Measurements from ENCODE around the gene MYO3A. TPM values are rescaled to one million over a fixed set of nuclear protein-coding genes. Genes with fewer than 3 reads are reported as not detected.

MYO3A gene
- total and polyA plus RNA-seq, 2 donors (not counting 1 experiment from before 2014, with no cell fraction given), result not detected

DNA sequence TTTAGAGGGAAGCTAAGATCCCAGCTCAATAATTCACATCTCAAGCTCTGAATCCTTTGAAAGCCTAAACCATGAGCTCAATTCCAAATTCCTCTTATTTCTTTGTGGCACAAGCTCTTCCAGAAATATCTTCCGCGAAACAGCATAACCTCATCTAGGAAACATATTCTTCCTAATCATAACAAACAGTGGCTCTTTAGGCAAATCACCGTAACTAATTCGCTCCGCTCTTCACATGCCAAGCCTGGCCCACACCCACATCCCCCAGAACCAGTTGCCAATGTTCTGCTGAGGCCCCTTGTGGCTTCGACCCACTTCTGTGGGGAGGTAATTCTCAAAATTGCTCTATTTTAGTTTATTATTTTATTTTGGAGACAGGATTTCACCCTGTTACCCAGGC, 301.7 kb downstream of the MYO3A start:
- H3K4me3 ChIP-seq (replicated peaks in 1 of 4; ENCODE audit: control extremely low read depth in 1 of 4, insufficient read depth in 1 of 4, low read depth in 3 of 4, low read length in 4 of 4), result no peak overlapping the region
- no peak overlapping the region for H2AFZ ChIP-seq (ENCODE audit: low read length)
- no peaks in the 10 kb centered on the region for H3K9me3 ChIP-seq (ENCODE audit: control insufficient read depth, insufficient read depth, low read depth, low read length)
- H3K9ac ChIP-seq (ENCODE audit: insufficient read depth, low read length), result no peak overlapping the region
- H3K27ac ChIP-seq (ENCODE audit: insufficient read depth, low read length), result no peak overlapping the region
- no peaks in the 10 kb centered on the region for H3K79me2 ChIP-seq (ENCODE audit: control insufficient read depth, insufficient read depth, low read length)
- no peaks in the 10 kb centered on the region for H3K36me3 ChIP-seq (ENCODE audit: control insufficient read depth, insufficient read depth, low read length)
- no peaks in the 10 kb centered on the region for H3K4me1 ChIP-seq (ENCODE audit: control insufficient read depth, extremely low read depth, insufficient read depth, low read length)
- no peak overlapping the region for H3K4me2 ChIP-seq (ENCODE audit: extremely low read depth, insufficient read depth, low read length)
- no peak for DNase-seq (ENCODE audit: low read depth in 2 of 2)
- TF ChIP-seq, protein P1, sequence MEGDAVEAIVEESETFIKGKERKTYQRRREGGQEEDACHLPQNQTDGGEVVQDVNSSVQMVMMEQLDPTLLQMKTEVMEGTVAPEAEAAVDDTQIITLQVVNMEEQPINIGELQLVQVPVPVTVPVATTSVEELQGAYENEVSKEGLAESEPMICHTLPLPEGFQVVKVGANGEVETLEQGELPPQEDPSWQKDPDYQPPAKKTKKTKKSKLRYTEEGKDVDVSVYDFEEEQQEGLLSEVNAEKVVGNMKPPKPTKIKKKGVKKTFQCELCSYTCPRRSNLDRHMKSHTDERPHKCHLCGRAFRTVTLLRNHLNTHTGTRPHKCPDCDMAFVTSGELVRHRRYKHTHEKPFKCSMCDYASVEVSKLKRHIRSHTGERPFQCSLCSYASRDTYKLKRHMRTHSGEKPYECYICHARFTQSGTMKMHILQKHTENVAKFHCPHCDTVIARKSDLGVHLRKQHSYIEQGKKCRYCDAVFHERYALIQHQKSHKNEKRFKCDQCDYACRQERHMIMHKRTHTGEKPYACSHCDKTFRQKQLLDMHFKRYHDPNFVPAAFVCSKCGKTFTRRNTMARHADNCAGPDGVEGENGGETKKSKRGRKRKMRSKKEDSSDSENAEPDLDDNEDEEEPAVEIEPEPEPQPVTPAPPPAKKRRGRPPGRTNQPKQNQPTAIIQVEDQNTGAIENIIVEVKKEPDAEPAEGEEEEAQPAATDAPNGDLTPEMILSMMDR (conservative IDR thresholded peaks at IDR 0.05 in 1 of 2, IDR thresholded peaks at IDR 0.05 in 1 of 2; ENCODE audit: low read depth in 1 of 2, low read length in 2 of 2), result no peak
- TF ChIP-seq EZH2 (IDR thresholded peaks at IDR 0.05; ENCODE audit: low read length, missing control alignments), result no peak
- no peaks in the 10 kb centered on the region for H4K20me1 ChIP-seq (ENCODE audit: control insufficient read depth, extremely low read depth, insufficient read depth, low read length)
- no peaks in the 10 kb centered on the region for H3K27me3 ChIP-seq (ENCODE audit: control insufficient read depth, insufficient read depth, low read length)

DNA sequence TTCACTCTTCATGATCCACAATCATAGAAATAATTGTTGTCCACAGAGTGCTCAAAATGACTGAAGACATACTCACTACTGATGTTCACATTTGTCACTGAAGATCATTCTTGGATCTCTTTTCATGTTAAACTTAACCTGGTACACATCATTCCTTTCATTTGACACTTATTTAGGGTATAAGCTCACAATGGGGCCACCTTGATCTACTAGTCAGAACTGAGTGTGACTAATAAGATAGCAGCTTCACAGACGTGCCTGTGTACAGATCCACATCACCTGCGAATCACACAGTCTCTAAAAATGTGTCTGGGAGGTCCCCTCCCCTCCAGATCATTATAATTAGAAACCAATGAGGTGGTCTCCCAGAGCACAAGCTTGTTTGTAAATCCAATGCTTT, 304.3 kb downstream of the MYO3A start:
- Histone ChIP-seq H3K27ac (ENCODE audit: insufficient read depth, low read length) (no peak overlapping the region), H3K9ac (ENCODE audit: insufficient read depth, low read length) (no peak overlapping the region), H3K4me3 (replicated peaks in 1 of 4; ENCODE audit: control extremely low read depth in 1 of 4, insufficient read depth in 1 of 4, low read depth in 3 of 4, low read length in 4 of 4) (no peak overlapping the region), H4K20me1 (ENCODE audit: control insufficient read depth, extremely low read depth, insufficient read depth, low read length) (no peaks in the 10 kb centered on the region), H3K79me2 (ENCODE audit: control insufficient read depth, insufficient read depth, low read length) (no peaks in the 10 kb centered on the region), H3K36me3 (ENCODE audit: control insufficient read depth, insufficient read depth, low read length) (no peaks in the 10 kb centered on the region), H3K27me3 (ENCODE audit: control insufficient read depth, insufficient read depth, low read length) (no peaks in the 10 kb centered on the region), H3K4me2 (ENCODE audit: extremely low read depth, insufficient read depth, low read length) (no peak overlapping the region), H3K9me3 (ENCODE audit: control insufficient read depth, insufficient read depth, low read depth, low read length) (no peaks in the 10 kb centered on the region), H2AFZ (ENCODE audit: low read length) (no peak overlapping the region), H3K4me1 (ENCODE audit: control insufficient read depth, extremely low read depth, insufficient read depth, low read length) (no peaks in the 10 kb centered on the region)
- no peak for DNase-seq (ENCODE audit: low read depth in 2 of 2)
- TF ChIP-seq, protein P1 (conservative IDR thresholded peaks at IDR 0.05 in 1 of 2, IDR thresholded peaks at IDR 0.05 in 1 of 2; ENCODE audit: low read depth in 1 of 2, low read length in 2 of 2), result no peak
- no peak for TF ChIP-seq EZH2 (IDR thresholded peaks at IDR 0.05; ENCODE audit: low read length, missing control alignments)

DNA sequence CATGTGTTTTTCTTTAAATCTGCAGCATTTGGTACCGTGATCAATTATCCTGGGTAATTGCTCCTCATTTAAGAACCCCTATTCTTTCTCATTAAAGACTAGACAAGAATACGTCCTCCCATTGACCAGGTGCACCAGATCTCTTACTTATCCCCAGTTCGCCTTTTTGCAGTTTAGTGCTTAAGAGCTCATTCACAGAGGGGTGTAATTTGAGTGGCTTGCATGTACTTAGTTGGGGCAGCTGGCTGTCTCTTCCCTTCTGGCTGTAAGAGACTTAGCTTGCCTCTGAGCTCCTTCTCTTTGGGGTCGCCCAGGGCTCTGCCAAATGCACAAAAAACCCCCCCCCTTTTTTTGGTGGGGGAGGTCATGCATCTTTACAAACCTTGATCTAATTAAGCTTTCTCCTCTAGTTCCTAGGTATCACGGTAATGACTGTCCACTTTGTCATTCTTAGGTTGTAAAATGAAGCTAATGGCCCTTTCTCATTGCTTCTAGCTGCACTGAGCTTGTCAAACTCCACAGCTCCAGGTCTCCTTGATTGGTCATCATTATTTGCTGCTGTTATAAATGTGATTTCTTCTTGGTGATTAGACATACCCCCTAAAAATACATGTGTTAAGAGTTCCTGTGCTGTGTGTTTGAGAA, 308.8 kb downstream of the MYO3A start:
- Histone ChIP-seq H3K36me3 (ENCODE audit: control insufficient read depth, insufficient read depth, low read length) (no peaks in the 10 kb centered on the region), H3K27me3 (ENCODE audit: control insufficient read depth, insufficient read depth, low read length) (no peaks in the 10 kb centered on the region), H2AFZ (ENCODE audit: low read length) (no peak overlapping the region), H3K4me3 (replicated peaks in 1 of 4; ENCODE audit: control extremely low read depth in 1 of 4, insufficient read depth in 1 of 4, low read depth in 3 of 4, low read length in 4 of 4) (no peak overlapping the region), H3K27ac (ENCODE audit: insufficient read depth, low read length) (no peak overlapping the region), H4K20me1 (ENCODE audit: control insufficient read depth, extremely low read depth, insufficient read depth, low read length) (no peaks in the 10 kb centered on the region), H3K4me2 (ENCODE audit: extremely low read depth, insufficient read depth, low read length) (no peak overlapping the region), H3K79me2 (ENCODE audit: control insufficient read depth, insufficient read depth, low read length) (no peaks in the 10 kb centered on the region), H3K4me1 (ENCODE audit: control insufficient read depth, extremely low read depth, insufficient read depth, low read length) (no peaks in the 10 kb centered on the region), H3K9me3 (ENCODE audit: control insufficient read depth, insufficient read depth, low read depth, low read length) (no peaks in the 10 kb centered on the region), H3K9ac (ENCODE audit: insufficient read depth, low read length) (no peak overlapping the region)
- DNase-seq (ENCODE audit: low read depth in 2 of 2), result no peak
- no peak for TF ChIP-seq EZH2 (IDR thresholded peaks at IDR 0.05; ENCODE audit: low read length, missing control alignments)
- TF ChIP-seq, protein P1 (conservative IDR thresholded peaks at IDR 0.05 in 1 of 2, IDR thresholded peaks at IDR 0.05 in 1 of 2; ENCODE audit: low read depth in 1 of 2, low read length in 2 of 2), result no peak

Measured in fibroblast of lung (primary cell).